SK-N-SH (cell line): Measurements from ENCODE around the gene CRNN. TPM values are rescaled to one million over a fixed set of nuclear protein-coding genes. Genes with fewer than 3 reads are reported as not detected.

Source experiments
- CTCF ChIA-PET: fragments of 300-600, 350-600 bp; formaldehyde crosslinking; extraction: SDS; loops from one replicate; lab custom pipeline; 2021; lab: Yijun Ruan, JAX
- POLR2A ChIA-PET: fragments of 350-600 bp; sonication (Branson Sonifier 250); formaldehyde crosslinking; extraction: SDS; loops from one replicate; lab custom pipeline; 2020; ENCODE audit warnings: antibody characterized with exemption, inconsistent platforms; lab: Yijun Ruan, JAX
- DNase-seq: peaks from one replicate; pipeline ENCODE4 v3.0.0; 2012
- H2AFZ ChIP-seq: fragments of 200-600 bp; sonication (generic); 2 replicates; pipeline ENCODE4 v1.8.1; 2016; ENCODE audit warnings: antibody characterized with exemption, mild to moderate bottlenecking, low read depth
- H3F3A ChIP-seq: fragments of 200-600 bp; sonication (generic); replicated peaks from 2 replicates; pipeline ENCODE3; 2016; ENCODE audit warnings: antibody characterized with exemption, mild to moderate bottlenecking; ENCODE audit not compliant: insufficient read depth
- H3K27ac ChIP-seq, 2 experiments: fragments of 200-500 bp in 1 of 2; fragments of 200-600 bp in 1 of 2; sonication (Bioruptor generic) in 1 of 2; sonication (generic), shearing (Covaris generic) in 1 of 2; 2 replicates each; pipeline versions ENCODE4 v1.5.1 to v1.6.1; 2014 to 2016; ENCODE audit warnings: low read depth in 2 of 2, inconsistent platforms in 1 of 2, low read length in 1 of 2, mild to moderate bottlenecking in 1 of 2, mixed read lengths in 1 of 2
- H3K27me3 ChIP-seq: fragments of 200-600 bp; sonication (generic), shearing (Covaris generic); 2 replicates; pipeline ENCODE4 v1.6.1; 2016; ENCODE audit warnings: mixed run types; ENCODE audit not compliant: insufficient read depth
- H3K36me3 ChIP-seq, 2 experiments: fragments of 200-500 bp in 1 of 2; fragments of 200-600 bp in 1 of 2; sonication (Bioruptor generic) in 1 of 2; sonication (generic) in 1 of 2; replicated peaks in 1 of 2; 2 replicates each; pipeline versions ENCODE3 to v1.5.1; 2014 to 2016; ENCODE audit warnings: low read length in 1 of 2, mild to moderate bottlenecking in 1 of 2; ENCODE audit not compliant: insufficient read depth in 2 of 2, control insufficient read depth in 1 of 2
- H3K4me1 ChIP-seq, 2 experiments: fragments of 200-500 bp in 1 of 2; fragments of 200-600 bp in 1 of 2; sonication (Bioruptor generic) in 1 of 2; sonication (generic), shearing (Covaris generic) in 1 of 2; 2 replicates each; pipeline versions ENCODE4 v1.5.1 to v1.6.1; 2014 to 2016; ENCODE audit warnings: low read depth in 1 of 2, low read length in 1 of 2, mixed run types in 1 of 2; ENCODE audit not compliant: insufficient read depth in 2 of 2, control insufficient read depth in 1 of 2
- H3K4me2 ChIP-seq: fragments of 200-600 bp; sonication (generic), shearing (Covaris generic); 2 replicates; pipeline ENCODE4 v1.6.1; 2017; ENCODE audit warnings: mixed run types
- H3K4me3 ChIP-seq, 2 experiments: fragments of 200-500 bp in 1 of 2; fragments of 200-600 bp in 1 of 2; sonication (Bioruptor generic) in 1 of 2; sonication (generic), shearing (Covaris generic) in 1 of 2; 2 replicates each; pipeline versions ENCODE4 v1.5.1 to v1.8.1; 2014 to 2016; ENCODE audit warnings: low read depth in 2 of 2, inconsistent platforms in 1 of 2, low read length in 1 of 2, mild to moderate bottlenecking in 1 of 2, mixed read lengths in 1 of 2, moderate library complexity in 1 of 2
- H3K79me2 ChIP-seq: fragments of 200-600 bp; sonication (generic); 2 replicates; pipeline ENCODE4 v1.8.1; 2017; ENCODE audit warnings: mild to moderate bottlenecking; ENCODE audit not compliant: insufficient read depth
- H3K9ac ChIP-seq: fragments of 200-600 bp; sonication (generic); 2 replicates; pipeline ENCODE4 v1.6.1; 2017; ENCODE audit warnings: mixed run types
- H3K9me2 ChIP-seq: fragments of 200-600 bp; sonication (generic); 2 replicates; pipeline ENCODE4 v1.6.1; 2017; ENCODE audit warnings: mixed run types
- H3K9me3 ChIP-seq: fragments of 200-600 bp; sonication (generic); 2 replicates; pipeline ENCODE4 v1.6.1; 2017; ENCODE audit warnings: mixed run types, mild to moderate bottlenecking, moderate library complexity
- H4K20me1 ChIP-seq: fragments of 200-600 bp; sonication (generic); 2 replicates; pipeline ENCODE4 v1.6.1; 2017; ENCODE audit warnings: mild to moderate bottlenecking, mixed run types; ENCODE audit not compliant: insufficient read depth
- CHD2 ChIP-seq: fragments of 150-350 bp; IDR thresholded peaks from 2 replicates; pipeline ENCODE4 v1.6.1; 2018; ENCODE audit warnings: low read length; ENCODE audit not compliant: partially characterized antibody
- ELF1 ChIP-seq: IDR thresholded peaks from 2 replicates; pipeline ENCODE4 v1.4.0; 2012
- EZH2phosphoT487 ChIP-seq: fragments of 200-600 bp; sonication (generic); IDR thresholded peaks from 2 replicates; pipeline ENCODE4 v1.6.1; 2017; ENCODE audit warnings: low read depth, mixed run types, mild to moderate bottlenecking, antibody characterized with exemption, moderate library complexity, borderline replicate concordance
- FOSL2 ChIP-seq: IDR thresholded peaks from 2 replicates; pipeline ENCODE4 v1.4.0; 2012; ENCODE audit warnings: low read depth, mild to moderate bottlenecking, moderate library complexity, borderline replicate concordance
- FOXJ3 ChIP-seq: sonication (generic); formaldehyde crosslinking; IDR thresholded peaks from 2 replicates; pipeline ENCODE4 v1.5.1; 2020; ENCODE audit warnings: mild to moderate bottlenecking, missing genetic modification reagents
- GABPA ChIP-seq: IDR thresholded peaks from 2 replicates; pipeline ENCODE4 v1.4.0; 2012; ENCODE audit warnings: low read depth, mild to moderate bottlenecking
- GATA2 ChIP-seq: sonication (generic); formaldehyde crosslinking; IDR thresholded peaks from 2 replicates; pipeline ENCODE4 v1.5.0; 2020; ENCODE audit warnings: mild to moderate bottlenecking, missing genetic modification reagents
- JUND ChIP-seq: IDR thresholded peaks from 2 replicates; pipeline ENCODE4 v1.4.0; 2012
- NFIC ChIP-seq: IDR thresholded peaks from 2 replicates; pipeline ENCODE4 v1.4.0; 2012; ENCODE audit warnings: borderline replicate concordance
- NRF1 ChIP-seq: IDR thresholded peaks from 2 replicates; pipeline ENCODE4 v1.6.1; 2012; ENCODE audit warnings: low read depth, mild to moderate bottlenecking, low read length
- RCOR1 ChIP-seq: fragments of 150-350 bp; IDR thresholded peaks from 2 replicates; pipeline ENCODE4 v1.6.1; 2017; ENCODE audit warnings: antibody characterized with exemption, low read length
- RXRA ChIP-seq: IDR thresholded peaks from 2 replicates; pipeline ENCODE4 v1.4.0; 2012; ENCODE audit warnings: low read depth, mild to moderate bottlenecking, borderline replicate concordance
- SMC3 ChIP-seq: IDR thresholded peaks from 2 replicates; pipeline ENCODE4 v1.6.1; 2012; ENCODE audit warnings: low read depth, low read length, improper control_type of control experiment
- TAF1 ChIP-seq: IDR thresholded peaks from 2 replicates; pipeline ENCODE4 v1.6.1; 2012; ENCODE audit warnings: low read depth, mild to moderate bottlenecking, low read length, moderate library complexity, borderline replicate concordance
- TCF12 ChIP-seq: IDR thresholded peaks from 2 replicates; pipeline ENCODE4 v1.4.0; 2012
- TEAD4 ChIP-seq: IDR thresholded peaks from 2 replicates; pipeline ENCODE4 v1.4.0; 2012; ENCODE audit warnings: mild to moderate bottlenecking, borderline replicate concordance; ENCODE audit not compliant: insufficient read depth
- WGBS: methylation state at CpG from one replicate; pipeline ENCODE4 v1.1.6; 2017; ENCODE audit warnings: low lambda C conversion rate; 5-methylcytosine and 5-hydroxymethylcytosine counted together
- polyA plus RNA-seq, 3 experiments: library from polyadenylated mRNA; depleted of rRNA; stranded (reverse); fragments of >200 nt; gene quantifications; 2 replicates each; pipeline ENCODE4 v1.2.3, GENCODE V29; 2012
- TF ChIP-seq, protein P1 (sequence below): IDR thresholded peaks from 2 replicates; pipeline ENCODE4 v1.4.0; 2012; ENCODE audit warnings: low read depth, borderline replicate concordance
- TF ChIP-seq, protein P2 (sequence below): IDR thresholded peaks from 2 replicates; pipeline ENCODE4; 2012
- TF ChIP-seq, protein P3 (sequence below): fragments of 150-350 bp; IDR thresholded peaks from 2 replicates; pipeline ENCODE4 v1.6.1; 2017; ENCODE audit warnings: antibody characterized with exemption, low read length, low read depth, borderline replicate concordance
- TF ChIP-seq, protein P4 (sequence below): IDR thresholded peaks from 2 replicates; pipeline ENCODE4 v1.4.0; 2012; ENCODE audit warnings: low read depth, borderline replicate concordance
- TF ChIP-seq, protein P5 (sequence below): fragments of 200-600 bp; sonication (generic); IDR thresholded peaks from 2 replicates; pipeline ENCODE4 v1.6.1; 2017; ENCODE audit warnings: antibody characterized with exemption, mild to moderate bottlenecking, moderate library complexity

The CRNN gene
- polyA plus RNA-seq, 1 of the 3 experiments (the other 2 are of a cell fraction) = not detected

DNA sequence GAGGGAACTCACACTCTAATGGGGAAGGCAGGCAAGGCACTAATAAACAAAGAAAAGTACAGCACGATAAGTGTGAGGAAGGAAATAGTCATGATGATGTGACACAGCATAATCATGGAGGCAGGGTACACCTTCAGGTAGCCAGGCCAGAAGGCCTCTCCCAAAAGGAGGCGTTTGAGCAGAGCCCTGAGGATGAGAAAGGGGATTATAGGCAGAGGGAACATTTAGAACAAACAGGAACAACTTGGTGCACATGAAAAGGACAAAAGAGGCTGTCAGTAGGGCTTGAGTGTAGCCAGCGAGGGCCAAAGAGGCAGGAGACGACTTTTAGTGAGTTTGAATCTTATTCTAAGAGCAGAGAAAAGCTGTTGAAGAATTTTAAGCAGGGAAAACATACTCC, 33.4 kb upstream of the CRNN start (continued):
- TF ChIP-seq, protein P1, sequence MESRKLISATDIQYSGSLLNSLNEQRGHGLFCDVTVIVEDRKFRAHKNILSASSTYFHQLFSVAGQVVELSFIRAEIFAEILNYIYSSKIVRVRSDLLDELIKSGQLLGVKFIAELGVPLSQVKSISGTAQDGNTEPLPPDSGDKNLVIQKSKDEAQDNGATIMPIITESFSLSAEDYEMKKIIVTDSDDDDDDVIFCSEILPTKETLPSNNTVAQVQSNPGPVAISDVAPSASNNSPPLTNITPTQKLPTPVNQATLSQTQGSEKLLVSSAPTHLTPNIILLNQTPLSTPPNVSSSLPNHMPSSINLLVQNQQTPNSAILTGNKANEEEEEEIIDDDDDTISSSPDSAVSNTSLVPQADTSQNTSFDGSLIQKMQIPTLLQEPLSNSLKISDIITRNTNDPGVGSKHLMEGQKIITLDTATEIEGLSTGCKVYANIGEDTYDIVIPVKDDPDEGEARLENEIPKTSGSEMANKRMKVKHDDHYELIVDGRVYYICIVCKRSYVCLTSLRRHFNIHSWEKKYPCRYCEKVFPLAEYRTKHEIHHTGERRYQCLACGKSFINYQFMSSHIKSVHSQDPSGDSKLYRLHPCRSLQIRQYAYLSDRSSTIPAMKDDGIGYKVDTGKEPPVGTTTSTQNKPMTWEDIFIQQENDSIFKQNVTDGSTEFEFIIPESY = no peak
- TF ChIP-seq NRF1 (no peak), JUND (no peak)

DNA sequence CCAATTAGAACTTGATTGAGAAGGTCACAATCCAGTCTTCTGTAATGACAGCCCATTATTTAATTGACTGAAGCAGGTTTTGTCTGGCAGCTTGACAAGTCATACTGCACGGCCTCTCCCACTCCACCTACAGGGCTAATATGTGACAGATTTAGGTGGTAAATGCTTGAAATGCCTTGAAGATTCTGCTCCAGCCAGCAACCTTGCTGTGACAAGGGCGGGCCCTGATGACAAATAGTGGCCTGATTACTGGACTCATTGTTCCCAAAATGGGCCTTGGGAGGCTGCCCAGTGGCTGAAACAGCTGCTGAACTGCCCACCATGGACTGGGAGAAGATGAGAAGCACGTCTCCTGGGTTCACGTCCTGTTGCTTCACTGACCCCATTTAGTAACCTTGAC, 30.0 kb upstream of the CRNN start:
- Histone ChIP-seq H3K4me3 (no peak overlapping the region), H4K20me1 (no peaks in the 10 kb centered on the region), H3K4me1 (0 out of 4 replicates have a peak, but pooled peaks cover 0 to 5% of the 10 kb centered on the region in 2 experiments), H3F3A (no peaks in the 10 kb centered on the region), H3K4me2 (no peak overlapping the region), H3K9me3 (no peaks in the 10 kb centered on the region), H3K36me3 (no peaks in the 10 kb centered on the region), H2AFZ (no peak overlapping the region), H3K9ac (no peak overlapping the region), H3K27me3 (peaks cover 41% of the 10 kb centered on the region), H3K79me2 (no peaks in the 10 kb centered on the region), H3K27ac (no peak overlapping the region), H3K9me2 (no peaks in the 10 kb centered on the region)
- no peak for DNase-seq
- POLR2A ChIA-PET = no interaction called here
- TF ChIP-seq FOSL2 (no peak), TEAD4 (no peak), ELF1 (no peak), GATA2 (CRISPR knock-in tag) (no peak), GABPA (no peak), EZH2phosphoT487 (no peak), SMC3 (no peak), CHD2 (no peak), FOXJ3 (CRISPR knock-in tag) (no peak), TAF1 (no peak), NFIC (no peak), NRF1 (no peak), RCOR1 (no peak), RXRA (no peak), TCF12 (no peak)
- TF ChIP-seq, protein P2, sequence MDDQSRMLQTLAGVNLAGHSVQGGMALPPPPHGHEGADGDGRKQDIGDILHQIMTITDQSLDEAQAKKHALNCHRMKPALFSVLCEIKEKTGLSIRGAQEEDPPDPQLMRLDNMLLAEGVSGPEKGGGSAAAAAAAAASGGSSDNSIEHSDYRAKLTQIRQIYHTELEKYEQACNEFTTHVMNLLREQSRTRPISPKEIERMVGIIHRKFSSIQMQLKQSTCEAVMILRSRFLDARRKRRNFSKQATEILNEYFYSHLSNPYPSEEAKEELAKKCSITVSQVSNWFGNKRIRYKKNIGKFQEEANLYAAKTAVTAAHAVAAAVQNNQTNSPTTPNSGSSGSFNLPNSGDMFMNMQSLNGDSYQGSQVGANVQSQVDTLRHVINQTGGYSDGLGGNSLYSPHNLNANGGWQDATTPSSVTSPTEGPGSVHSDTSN = no peak
- TF ChIP-seq, protein P1 = no peak
- TF ChIP-seq, protein P3, sequence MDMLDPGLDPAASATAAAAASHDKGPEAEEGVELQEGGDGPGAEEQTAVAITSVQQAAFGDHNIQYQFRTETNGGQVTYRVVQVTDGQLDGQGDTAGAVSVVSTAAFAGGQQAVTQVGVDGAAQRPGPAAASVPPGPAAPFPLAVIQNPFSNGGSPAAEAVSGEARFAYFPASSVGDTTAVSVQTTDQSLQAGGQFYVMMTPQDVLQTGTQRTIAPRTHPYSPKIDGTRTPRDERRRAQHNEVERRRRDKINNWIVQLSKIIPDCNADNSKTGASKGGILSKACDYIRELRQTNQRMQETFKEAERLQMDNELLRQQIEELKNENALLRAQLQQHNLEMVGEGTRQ = no peak
- TF ChIP-seq, protein P4, sequence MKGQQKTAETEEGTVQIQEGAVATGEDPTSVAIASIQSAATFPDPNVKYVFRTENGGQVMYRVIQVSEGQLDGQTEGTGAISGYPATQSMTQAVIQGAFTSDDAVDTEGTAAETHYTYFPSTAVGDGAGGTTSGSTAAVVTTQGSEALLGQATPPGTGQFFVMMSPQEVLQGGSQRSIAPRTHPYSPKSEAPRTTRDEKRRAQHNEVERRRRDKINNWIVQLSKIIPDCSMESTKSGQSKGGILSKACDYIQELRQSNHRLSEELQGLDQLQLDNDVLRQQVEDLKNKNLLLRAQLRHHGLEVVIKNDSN = no peak
- TF ChIP-seq, protein P5, sequence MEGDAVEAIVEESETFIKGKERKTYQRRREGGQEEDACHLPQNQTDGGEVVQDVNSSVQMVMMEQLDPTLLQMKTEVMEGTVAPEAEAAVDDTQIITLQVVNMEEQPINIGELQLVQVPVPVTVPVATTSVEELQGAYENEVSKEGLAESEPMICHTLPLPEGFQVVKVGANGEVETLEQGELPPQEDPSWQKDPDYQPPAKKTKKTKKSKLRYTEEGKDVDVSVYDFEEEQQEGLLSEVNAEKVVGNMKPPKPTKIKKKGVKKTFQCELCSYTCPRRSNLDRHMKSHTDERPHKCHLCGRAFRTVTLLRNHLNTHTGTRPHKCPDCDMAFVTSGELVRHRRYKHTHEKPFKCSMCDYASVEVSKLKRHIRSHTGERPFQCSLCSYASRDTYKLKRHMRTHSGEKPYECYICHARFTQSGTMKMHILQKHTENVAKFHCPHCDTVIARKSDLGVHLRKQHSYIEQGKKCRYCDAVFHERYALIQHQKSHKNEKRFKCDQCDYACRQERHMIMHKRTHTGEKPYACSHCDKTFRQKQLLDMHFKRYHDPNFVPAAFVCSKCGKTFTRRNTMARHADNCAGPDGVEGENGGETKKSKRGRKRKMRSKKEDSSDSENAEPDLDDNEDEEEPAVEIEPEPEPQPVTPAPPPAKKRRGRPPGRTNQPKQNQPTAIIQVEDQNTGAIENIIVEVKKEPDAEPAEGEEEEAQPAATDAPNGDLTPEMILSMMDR = no peak
- CTCF ChIA-PET = interaction anchor here (3.0 kb wide), 1 partner anchor 15 kb away, joined by 11 read pairs; no protein-coding TSS in a partner anchor
- 6% methylated on average over 4 of the region's 4 CpGs for WGBS
